Activated naive CD4-positive, alpha-beta T cell treated with anti-CD3 and anti-CD28 coated beads, Interleukin-2, amount 10 ng/mL, durations not matched to agents 7 days and 5 days (primary cell): ENCODE data around the gene ZNF700.
"Not testable (repeated sequence)": the region's sequence is repeated elsewhere in the genome, so short reads cannot be mapped to it uniquely, and the experiment has no call there.

Experiments used
- CTCF ChIA-PET: fragments of 350-600 bp; sonication (Branson Sonifier 250); formaldehyde crosslinking; loops from one replicate; lab custom pipeline; 2021; ENCODE audit warnings: antibody characterized with exemption; lab: Charles Lee
- DNase-seq: peaks from one replicate; pipeline ENCODE4 v3.0.0-alpha.2; 2020
- H3K27ac Mint-ChIP-seq: one replicate; pipeline ENCODE4 v1.8.0; 2021; ENCODE audit warnings: mild to moderate bottlenecking, moderate library complexity, mixed read lengths
- H3K27me3 Mint-ChIP-seq: one replicate; pipeline ENCODE4 v1.8.0; 2021; ENCODE audit warnings: mild to moderate bottlenecking, mixed read lengths
- H3K36me3 Mint-ChIP-seq: one replicate; pipeline ENCODE4 v1.8.0; 2021; ENCODE audit warnings: mixed read lengths
- H3K4me1 Mint-ChIP-seq: one replicate; pipeline ENCODE4 v1.8.0; 2021; ENCODE audit warnings: mixed read lengths
- H3K4me3 Mint-ChIP-seq: one replicate; pipeline ENCODE4 v1.8.0; 2021; ENCODE audit warnings: mild to moderate bottlenecking, moderate library complexity, mixed read lengths
- H3K9me3 Mint-ChIP-seq: one replicate; pipeline ENCODE4 v1.8.0; 2021; ENCODE audit warnings: mixed read lengths

Gene ZNF700

GRCh38 chr19:11949614-11950080, 24.7 kb downstream of the ZNF700 start:
- H3K9me3 Mint-ChIP-seq = peaks cover 81% of the 10 kb centered on the region
- H3K4me1 Mint-ChIP-seq, DNase-seq, H3K27me3 Mint-ChIP-seq, H3K4me3 Mint-ChIP-seq, CTCF ChIA-PET: not testable (repeated sequence)
- H3K27ac Mint-ChIP-seq = peak overlapping the region; percentile 31
- H3K36me3 Mint-ChIP-seq = peaks cover 79% of the 10 kb centered on the region

GRCh38 chr19:11950312-11950711, 25.4 kb downstream of the ZNF700 start:
- Mint-ChIP-seq H3K4me1 (no peaks in the 10 kb centered on the region), H3K27me3 (no peaks in the 10 kb centered on the region), H3K4me3 (no peak overlapping the region), H3K9me3 (peaks cover 80% of the 10 kb centered on the region), H3K27ac (no peak overlapping the region), H3K36me3 (peaks cover 76% of the 10 kb centered on the region)
- DNase-seq = no peak
- CTCF ChIA-PET = interaction anchor here (0.6 kb wide), 1 partner anchor 22 kb away, joined by 4 read pairs; no protein-coding TSS in a partner anchor

GRCh38 chr19:11963566-11964355, 38.9 kb downstream of the ZNF700 start:
- H3K36me3 Mint-ChIP-seq = peaks cover 12% of the 10 kb centered on the region
- no peaks in the 10 kb centered on the region for H3K27me3 Mint-ChIP-seq
- DNase-seq = peak; percentile 73
- CTCF ChIA-PET = interaction anchor here (0.9 to 3.3 kb wide), 12 partner anchors 9 to 369 kb away, joined by 3 to 36 read pairs (median 3); partner anchors contain the start of gene ZNF20
- peaks cover 22% of the 10 kb centered on the region for H3K4me1 Mint-ChIP-seq
- peak overlapping the region; percentile 86 for H3K4me3 Mint-ChIP-seq
- H3K27ac Mint-ChIP-seq = peak overlapping the region; percentile 94
- H3K9me3 Mint-ChIP-seq = peaks cover 18% of the 10 kb centered on the region

- H3K36me3 Mint-ChIP-seq = peaks cover 13% of the 10 kb centered on the region
- H3K27ac Mint-ChIP-seq = peak overlapping the region; percentile 94
- H3K27me3 Mint-ChIP-seq = no peaks in the 10 kb centered on the region
- peak overlapping the region; percentile 86 for H3K4me3 Mint-ChIP-seq
- H3K9me3 Mint-ChIP-seq = peaks cover 16% of the 10 kb centered on the region
- peaks cover 22% of the 10 kb centered on the region for H3K4me1 Mint-ChIP-seq
- no peak for DNase-seq
- CTCF ChIA-PET = interaction anchor here (0.6 to 3.3 kb wide), 9 partner anchors 10 to 176 kb away, joined by 3 to 36 read pairs (median 3); partner anchors contain the start of gene ZNF20
These were observed 39.6 kb downstream of the ZNF700 start for GRCh38 chr19:11964496-11964857.

GRCh38 chr19:11964858-11965645, 40.1 kb downstream of the ZNF700 start, which contains the start of gene ZNF763:
TSS of gene ZNF763 (plus strand) at chr19:11965040. CDS start at chr19:11965209, 169 bp downstream.
- Mint-ChIP-seq H3K36me3 (peaks cover 19% of the 10 kb centered on the region), H3K27me3 (no peaks in the 10 kb centered on the region), H3K27ac (peak within 1 kb of the TSS; percentile 94), H3K4me3 (peak within 1 kb of the TSS; percentile 86), H3K4me1 (peaks cover 22% of the 10 kb centered on the region), H3K9me3 (peaks cover 16% of the 10 kb centered on the region)
- CTCF ChIA-PET = interaction anchor here (0.6 to 3.3 kb wide), 6 partner anchors 24 to 175 kb away, joined by 3 to 36 read pairs (median 3); partner anchors contain the start of gene ZNF20
- peak; percentile 95 for DNase-seq

- Mint-ChIP-seq H3K36me3 (peaks cover 29% of the 10 kb centered on the region), H3K27me3 (no peaks in the 10 kb centered on the region), H3K4me1 (peaks cover 9% of the 10 kb centered on the region), H3K9me3 (peaks cover 31% of the 10 kb centered on the region), H3K4me3 (no peak overlapping the region), H3K27ac (no peak overlapping the region)
- DNase-seq = no peak
- CTCF ChIA-PET = no interaction called here
These were observed 45.3 kb downstream of the ZNF700 start for GRCh38 chr19:11970174-11970573.

- no peaks in the 10 kb centered on the region for H3K27me3 Mint-ChIP-seq
- DNase-seq = no peak
- CTCF ChIA-PET = interaction anchor here (0.7 kb wide), 1 partner anchor 92 kb away, joined by 3 read pairs; no protein-coding TSS in a partner anchor
- no peak overlapping the region for H3K27ac Mint-ChIP-seq
- peaks cover 27% of the 10 kb centered on the region for H3K36me3 Mint-ChIP-seq
- H3K4me1 Mint-ChIP-seq = peaks cover 2% of the 10 kb centered on the region
- H3K4me3 Mint-ChIP-seq = no peak overlapping the region
- peaks cover 34% of the 10 kb centered on the region for H3K9me3 Mint-ChIP-seq
These were observed 46.1 kb downstream of the ZNF700 start for GRCh38 chr19:11971041-11971440.

GRCh38 chr19:11973019-11973810, 48.3 kb downstream of the ZNF700 start:
- no peak for DNase-seq
- Mint-ChIP-seq H3K27ac (no peak overlapping the region), H3K27me3 (no peaks in the 10 kb centered on the region), H3K36me3 (peaks cover 36% of the 10 kb centered on the region), H3K4me1 (no peaks in the 10 kb centered on the region), H3K9me3 (peaks cover 47% of the 10 kb centered on the region), H3K4me3 (no peak overlapping the region)
- CTCF ChIA-PET = interaction anchor here (0.7 kb wide), 2 partner anchors 22 to 100 kb away, joined by 3 to 4 read pairs; no protein-coding TSS in a partner anchor

GRCh38 chr19:11978492-11979100, 53.7 kb downstream of the ZNF700 start:
- peaks cover 38% of the 10 kb centered on the region for H3K36me3 Mint-ChIP-seq
- peaks cover 75% of the 10 kb centered on the region for H3K9me3 Mint-ChIP-seq
- H3K27ac Mint-ChIP-seq = no peak overlapping the region
- H3K4me3 Mint-ChIP-seq = no peak overlapping the region
- no peaks in the 10 kb centered on the region for H3K4me1 Mint-ChIP-seq
- H3K27me3 Mint-ChIP-seq = no peaks in the 10 kb centered on the region
- CTCF ChIA-PET = no interaction called here
- no peak for DNase-seq

- no peaks in the 10 kb centered on the region for H3K27me3 Mint-ChIP-seq
- H3K4me1 Mint-ChIP-seq = no peaks in the 10 kb centered on the region
- H3K4me3 Mint-ChIP-seq = no peak overlapping the region
- peaks cover 75% of the 10 kb centered on the region for H3K9me3 Mint-ChIP-seq
- DNase-seq = no peak
- CTCF ChIA-PET = no interaction called here
- no peak overlapping the region for H3K27ac Mint-ChIP-seq
- H3K36me3 Mint-ChIP-seq = peaks cover 38% of the 10 kb centered on the region
These were observed 54.6 kb downstream of the ZNF700 start for GRCh38 chr19:11979527-11979926.

GRCh38 chr19:11982526-11982925, 57.6 kb downstream of the ZNF700 start:
- Mint-ChIP-seq H3K4me3 (no peak overlapping the region), H3K27ac (no peak overlapping the region), H3K9me3 (peaks cover 60% of the 10 kb centered on the region), H3K4me1 (peaks cover 2% of the 10 kb centered on the region), H3K36me3 (peaks cover 27% of the 10 kb centered on the region), H3K27me3 (peaks cover 2% of the 10 kb centered on the region)
- CTCF ChIA-PET = no interaction called here
- DNase-seq = no peak

GRCh38 chr19:11984986-11985385, 60.1 kb downstream of the ZNF700 start:
- Mint-ChIP-seq H3K36me3 (peaks cover 5% of the 10 kb centered on the region), H3K4me3 (no peak overlapping the region), H3K4me1 (peaks cover 5% of the 10 kb centered on the region), H3K9me3 (peaks cover 36% of the 10 kb centered on the region), H3K27ac (no peak overlapping the region), H3K27me3 (peaks cover 4% of the 10 kb centered on the region)
- CTCF ChIA-PET = interaction anchor here (0.6 kb wide), 1 partner anchor 188 kb away, joined by 3 read pairs; no protein-coding TSS in a partner anchor
- DNase-seq = peak; percentile 26

- Mint-ChIP-seq H3K9me3 (peaks cover 21% of the 10 kb centered on the region), H3K36me3 (peaks cover 17% of the 10 kb centered on the region), H3K27ac (no peak overlapping the region), H3K27me3 (peaks cover 4% of the 10 kb centered on the region), H3K4me1 (peaks cover 13% of the 10 kb centered on the region), H3K4me3 (peak overlapping the region; percentile 95)
- CTCF ChIA-PET = interaction anchor here (4.5 to 6.8 kb wide), 2 partner anchors 23 to 64 kb away, joined by 36 to 84 read pairs; partner anchors contain the start of genes ZNF700 and ZNF763
- DNase-seq = no peak
These were observed 61.8 kb downstream of the ZNF700 start for GRCh38 chr19:11986754-11987153.
